ENCODE data around the gene WNT7A.
"Not testable (repeated sequence)": the region's sequence is repeated elsewhere in the genome, so short reads cannot be mapped to it uniquely, and the experiment has no call there.

The WNT7A gene

DNA sequence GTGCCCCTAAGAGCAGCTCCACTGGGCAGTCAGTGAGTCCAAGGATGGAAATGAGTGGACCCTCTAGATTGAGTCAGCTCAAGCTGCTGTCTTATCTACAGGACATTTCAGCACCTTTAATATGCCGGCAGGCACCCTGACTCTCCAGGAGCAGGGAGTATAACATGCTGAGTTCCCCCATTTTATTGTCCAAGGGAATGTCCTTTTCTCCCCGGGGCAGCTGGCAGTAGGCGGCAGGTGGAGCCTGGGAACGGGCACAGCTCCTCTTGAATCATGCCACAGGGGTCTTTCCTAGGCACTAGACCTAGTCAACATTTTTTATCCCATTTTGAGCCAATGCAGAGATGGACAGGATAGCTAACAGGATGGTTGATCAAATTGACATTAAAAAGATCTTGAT lies 14.8 kb downstream of the WNT7A start:
- no peak for DNase-seq

DNA sequence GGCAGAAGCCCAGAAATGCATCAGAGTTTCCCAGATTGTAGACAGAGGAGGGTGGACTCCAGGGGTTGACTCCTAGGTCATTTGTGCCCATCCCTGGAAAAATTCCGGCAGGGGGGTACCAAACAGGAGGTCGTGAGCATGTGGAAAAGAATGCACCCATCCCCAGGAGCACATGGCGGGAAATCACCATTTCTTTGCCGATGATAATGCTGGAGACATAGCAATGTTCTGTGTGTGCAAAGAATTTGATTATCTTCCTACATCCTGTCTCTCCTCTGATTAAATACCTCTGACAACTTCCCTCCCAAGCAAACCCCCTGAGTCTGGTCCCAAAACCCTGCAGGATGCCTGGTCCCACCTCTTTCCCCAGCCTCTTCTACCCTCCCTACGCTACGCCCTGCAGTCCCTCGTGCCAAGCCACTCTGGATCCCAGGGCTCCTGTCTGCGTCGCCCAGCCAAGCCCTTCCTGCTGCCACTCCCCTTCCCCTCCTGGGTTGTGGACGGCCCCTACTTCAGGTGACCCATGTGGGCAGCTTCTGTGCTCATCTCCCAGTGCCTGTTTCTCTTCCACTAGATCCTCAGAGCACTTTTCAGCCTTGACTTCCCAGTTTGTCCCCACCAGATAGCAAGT lies 15.8 kb downstream of the WNT7A start:
- no peak for DNase-seq

DNA sequence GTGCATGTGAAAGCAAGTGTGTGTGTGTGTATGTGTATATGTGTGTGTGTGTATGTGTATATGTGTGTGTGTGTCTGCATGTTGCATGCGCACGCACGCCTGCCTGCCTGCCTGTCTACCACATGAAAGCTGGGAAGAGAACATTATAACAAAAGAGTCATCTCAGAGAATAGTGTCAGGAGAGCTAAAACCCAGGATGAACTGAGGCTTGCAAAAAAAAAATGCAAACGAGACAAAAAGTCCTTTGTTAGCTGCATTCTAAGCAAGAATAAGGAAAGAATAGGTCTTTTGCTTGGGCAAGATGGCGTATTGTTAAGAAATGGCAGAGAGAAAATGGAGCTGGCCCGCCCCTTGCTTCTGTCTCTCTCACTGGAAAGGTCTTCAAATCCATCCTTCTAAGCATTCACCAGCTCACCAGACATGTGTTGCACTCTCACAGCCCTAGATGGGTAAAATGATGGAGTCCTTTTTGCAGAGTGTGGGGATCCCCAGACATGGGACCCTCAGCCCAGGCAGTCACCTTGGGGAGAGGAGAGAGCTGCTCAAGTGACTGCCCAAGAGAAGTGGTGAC lies 16.4 kb downstream of the WNT7A start:
- DNase-seq = no peak

DNA sequence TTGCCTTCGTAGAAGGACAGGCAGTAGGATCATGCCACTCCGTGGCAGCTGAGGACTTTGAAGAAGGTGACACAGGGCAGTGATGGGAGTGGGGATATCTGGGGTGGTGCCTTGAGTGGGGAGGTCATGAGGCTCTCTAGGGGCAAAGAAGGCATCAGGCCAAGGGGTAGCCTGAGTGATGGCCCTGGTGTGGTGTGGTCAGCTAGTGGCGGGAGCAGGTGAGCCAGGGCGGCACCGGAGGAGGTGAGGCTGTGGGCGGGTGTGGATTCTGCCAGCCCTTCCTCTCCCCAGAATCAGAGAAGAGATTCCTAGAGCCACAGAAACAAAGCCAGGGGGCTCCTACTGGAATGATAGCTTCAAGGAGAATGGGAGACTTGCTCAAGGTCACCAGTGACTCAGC lies 18.4 kb downstream of the WNT7A start:
- DNase-seq = no peak

DNA sequence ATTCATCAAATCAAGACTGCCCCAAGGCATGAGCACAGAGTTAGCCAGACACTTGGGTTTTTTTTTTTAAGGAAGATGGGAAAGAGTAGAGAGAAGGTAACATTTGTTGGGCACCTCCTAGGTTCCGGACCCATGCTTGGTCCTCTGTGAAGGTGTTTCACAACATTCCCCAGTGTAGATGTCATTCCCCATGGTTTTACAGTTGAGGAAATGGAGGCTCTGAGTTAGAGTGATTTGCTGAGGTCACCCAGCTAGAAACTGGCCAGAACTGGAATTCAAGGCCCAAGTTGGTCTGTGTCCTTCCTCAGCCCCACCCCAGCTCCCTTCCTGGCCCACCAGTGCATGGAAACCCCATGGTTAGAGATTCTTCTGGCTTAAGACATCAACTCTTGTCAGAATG lies 19.9 kb downstream of the WNT7A start:
- no peak for DNase-seq

DNA sequence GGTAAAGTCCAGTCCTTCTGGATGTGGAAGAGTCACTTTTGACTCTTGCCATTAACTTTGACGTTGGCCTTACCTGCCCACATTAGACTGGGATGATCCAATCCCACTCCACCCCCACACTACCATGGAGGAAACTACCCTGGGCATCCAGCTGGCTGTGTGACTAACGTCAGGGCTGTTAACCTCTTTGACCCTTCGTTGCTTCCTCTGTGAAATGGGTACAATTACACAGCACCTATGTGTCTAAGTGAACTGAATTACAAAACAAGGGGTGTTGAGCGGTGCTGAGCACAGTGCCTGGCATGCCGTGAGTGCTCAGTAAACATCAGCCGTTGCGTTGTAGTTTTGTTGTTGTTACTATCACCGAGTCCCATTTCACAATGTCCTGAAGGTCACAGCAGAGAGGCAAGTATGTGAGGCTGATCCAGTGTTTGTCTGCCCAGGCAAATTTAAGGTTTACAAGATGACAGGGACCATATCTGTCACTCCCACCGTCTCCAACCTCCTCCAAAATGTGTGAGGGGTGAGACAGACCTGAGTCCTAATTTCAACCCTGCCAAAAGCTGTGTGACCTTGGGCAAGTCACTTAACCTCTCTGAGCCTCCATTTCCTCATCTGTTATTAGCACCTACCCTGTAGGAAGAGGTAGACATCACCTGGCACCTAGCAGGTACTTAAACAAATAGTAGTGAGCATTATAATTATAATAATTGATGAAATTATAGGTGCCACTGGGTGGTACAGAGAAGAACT lies 20.9 kb downstream of the WNT7A start:
- DNase-seq = no peak

DNA sequence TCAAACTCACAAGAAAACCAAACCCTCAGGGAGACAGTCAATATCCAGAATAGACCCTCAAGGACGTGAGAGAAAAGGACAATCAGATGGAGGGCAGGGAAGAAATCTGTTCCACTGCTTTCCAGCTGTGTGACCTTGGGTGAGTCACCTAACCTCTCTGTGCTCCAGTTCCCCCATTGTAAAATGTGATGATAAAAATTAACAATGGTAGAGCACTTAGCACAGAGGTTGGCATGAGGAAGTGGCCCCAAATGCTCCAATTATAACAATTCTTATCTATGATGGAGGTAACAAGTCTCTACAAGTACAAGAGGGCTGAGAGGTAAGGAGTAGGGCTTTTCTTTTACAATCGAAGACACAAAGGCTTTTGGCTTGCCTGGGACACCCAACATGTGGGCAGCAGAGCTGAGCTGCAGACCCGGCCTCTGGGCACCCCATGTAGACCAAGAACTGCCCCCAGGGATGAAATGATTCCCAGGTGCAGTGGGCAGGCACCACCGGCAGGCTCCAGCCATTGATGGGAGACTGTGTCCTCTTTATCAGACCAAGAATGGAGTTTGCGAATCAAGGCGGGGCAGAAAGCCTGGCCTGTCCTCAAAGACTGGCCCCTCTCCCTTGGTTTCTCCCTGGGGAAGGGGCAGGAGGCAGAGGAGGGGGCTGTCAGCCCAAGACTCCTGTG lies 22.0 kb downstream of the WNT7A start:
- no peak for DNase-seq

DNA sequence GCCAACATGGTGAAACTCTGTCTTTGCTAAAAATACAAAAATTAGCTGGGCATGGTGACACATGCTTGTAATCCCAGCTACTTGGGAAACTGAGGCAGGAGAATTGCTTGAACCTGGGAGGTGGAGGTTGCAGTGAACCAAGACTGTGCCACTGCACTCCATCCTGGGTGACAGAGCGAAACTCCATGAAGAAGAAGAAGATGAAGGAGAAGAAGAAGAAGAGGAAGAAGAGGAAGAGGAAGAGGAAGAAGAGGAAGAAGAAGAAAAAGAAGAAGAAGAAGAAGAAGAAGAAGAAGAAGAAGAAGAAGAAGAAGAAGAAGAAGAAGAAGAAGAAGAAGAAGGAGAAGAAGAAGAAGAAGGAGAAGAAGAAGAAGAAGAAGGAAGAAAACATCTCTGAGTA lies 23.2 kb downstream of the WNT7A start:
- DNase-seq = not testable (repeated sequence)

DNA sequence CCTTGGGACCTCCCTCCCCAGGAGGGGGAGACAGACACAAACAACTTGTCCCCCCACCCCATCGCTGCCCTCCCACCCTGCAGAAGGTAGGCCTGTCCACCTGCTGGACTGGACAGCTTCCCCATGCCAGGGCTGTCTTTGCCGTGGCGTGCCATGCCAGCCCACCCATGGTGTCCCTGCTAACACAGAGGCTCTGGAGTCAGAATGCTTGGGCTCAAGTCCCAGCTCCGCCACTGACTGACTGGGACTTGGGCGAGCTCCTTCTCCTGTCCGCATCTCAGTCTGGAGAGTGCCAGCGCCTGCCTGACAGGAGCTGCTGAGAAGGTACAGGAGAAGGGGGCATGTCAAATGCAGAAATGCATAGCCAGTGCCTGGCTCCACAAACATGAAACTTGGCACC lies 23.9 kb downstream of the WNT7A start:
- no peak for DNase-seq

DNA sequence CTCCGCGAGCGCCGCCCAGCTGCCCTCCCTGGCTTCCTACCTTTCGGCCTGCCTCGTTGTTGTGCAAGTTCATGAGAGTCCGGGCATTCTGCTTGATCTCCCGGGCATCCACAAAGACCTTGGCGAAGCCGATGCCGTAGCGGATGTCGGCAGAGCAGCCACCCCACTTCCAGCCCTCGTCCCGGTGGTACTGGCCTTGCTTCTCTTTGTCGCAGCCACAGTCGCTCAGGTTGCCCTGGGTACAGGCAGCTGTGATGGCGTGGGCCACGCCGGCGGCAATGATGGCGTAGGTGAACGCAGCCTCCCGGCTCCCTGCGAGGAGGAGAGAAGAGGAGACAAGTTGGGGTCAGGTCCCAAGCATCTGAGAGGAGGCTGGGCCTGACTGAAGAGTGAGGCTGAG lies 25.4 kb downstream of the WNT7A start:
- DNase-seq = no peak

DNA sequence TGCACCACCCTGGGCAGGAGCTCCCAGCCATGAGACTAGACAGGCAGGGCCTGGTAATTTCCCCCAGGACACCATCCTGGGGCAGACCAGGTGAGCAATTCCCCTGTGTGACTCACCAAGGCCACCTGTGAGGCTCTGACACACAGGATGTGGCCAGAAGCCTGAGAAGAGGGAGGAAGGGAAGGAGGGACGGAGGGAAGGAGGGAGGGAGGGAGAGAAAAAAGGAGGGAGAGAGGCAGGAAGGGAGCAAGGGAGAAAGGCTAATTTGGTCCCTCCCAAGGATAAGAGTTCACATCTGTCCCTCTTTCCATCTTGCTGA lies 25.9 kb downstream of the WNT7A start:
- no peak for DNase-seq

DNA sequence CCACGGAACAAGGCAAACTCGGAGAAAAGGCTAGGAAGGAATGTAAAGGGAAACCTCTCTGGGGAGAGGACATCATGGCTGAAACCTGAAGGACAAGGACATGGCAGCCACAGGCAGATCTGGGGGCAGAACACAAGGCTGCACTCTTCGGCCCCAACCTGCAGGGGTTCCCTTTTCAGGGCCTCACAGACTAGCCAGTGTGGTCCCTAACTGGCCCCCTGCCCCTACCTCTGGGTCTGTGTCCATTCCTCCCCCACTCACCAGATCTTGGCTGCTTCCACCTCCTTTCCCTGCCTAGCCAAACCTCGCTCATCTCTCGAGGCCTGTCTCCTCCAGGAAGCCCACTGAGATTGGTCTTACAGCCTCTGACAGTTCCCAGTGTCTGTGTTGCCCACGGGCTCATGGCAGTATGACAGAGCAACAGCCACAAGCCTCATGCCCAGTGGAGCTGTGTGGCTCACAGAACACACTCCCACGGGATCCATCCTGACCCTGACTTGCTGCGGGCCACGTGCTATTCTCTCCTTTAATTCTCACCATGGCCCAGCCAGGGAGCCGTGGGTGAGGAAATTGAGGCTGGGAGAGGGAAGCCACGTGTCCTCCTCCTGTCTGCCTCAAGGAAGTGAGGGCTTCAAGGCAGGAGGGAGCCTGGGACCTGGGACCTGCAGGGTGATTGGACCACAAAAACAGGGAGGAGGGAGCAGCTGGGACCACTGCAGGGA lies 26.5 kb downstream of the WNT7A start:
- DNase-seq = no peak

DNA sequence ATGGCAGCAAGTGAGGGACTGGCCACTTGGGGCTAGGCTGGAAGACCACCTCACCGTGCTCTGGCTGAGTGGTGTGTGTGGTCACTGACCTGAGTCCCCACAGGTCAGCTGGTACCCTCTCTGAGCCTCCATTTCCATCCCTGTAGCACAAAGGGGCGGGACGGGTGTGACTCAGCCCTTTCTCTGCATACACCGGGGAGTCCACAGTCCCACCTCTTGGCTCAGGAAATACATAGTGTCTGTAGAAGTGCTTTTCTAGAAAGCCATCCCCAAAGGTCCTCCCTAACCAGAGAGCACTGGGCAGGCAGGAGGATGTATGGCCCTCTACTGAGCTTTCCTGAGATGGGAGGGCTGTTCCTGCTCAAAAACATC lies 27.2 kb downstream of the WNT7A start:
- DNase-seq = no peak

DNA sequence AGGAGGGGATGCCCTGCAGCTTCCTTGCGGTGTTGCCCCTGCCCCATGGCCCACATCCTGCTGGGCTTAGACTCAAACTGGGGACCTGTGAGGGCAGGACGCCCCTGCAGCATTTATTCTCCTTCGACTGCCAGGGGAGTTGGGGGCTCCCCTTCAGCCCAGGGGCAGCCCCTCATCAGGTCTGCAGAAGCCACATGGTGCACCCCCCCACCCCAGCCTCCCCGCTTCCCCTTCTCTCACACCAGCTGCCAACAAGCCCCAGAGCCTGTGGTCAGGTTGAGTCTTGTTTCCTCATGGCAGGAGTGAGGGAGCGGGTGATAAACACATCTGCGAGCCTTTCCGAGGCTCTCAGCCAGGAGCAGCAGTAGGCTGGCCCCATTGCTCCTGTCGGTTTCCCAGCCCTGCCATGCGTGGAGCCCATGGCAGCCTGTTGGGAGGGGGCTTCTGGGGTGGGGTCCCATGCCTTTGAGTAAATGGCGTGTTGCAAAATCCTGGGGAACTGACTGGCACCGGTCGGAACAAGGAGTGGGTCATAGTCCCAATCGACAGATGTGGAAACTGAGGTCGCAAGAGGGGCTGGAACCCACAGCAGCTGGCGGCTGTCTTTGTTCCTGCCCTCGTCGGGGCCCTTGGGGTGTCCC lies 27.8 kb downstream of the WNT7A start:
- DNase-seq = no peak

DNA sequence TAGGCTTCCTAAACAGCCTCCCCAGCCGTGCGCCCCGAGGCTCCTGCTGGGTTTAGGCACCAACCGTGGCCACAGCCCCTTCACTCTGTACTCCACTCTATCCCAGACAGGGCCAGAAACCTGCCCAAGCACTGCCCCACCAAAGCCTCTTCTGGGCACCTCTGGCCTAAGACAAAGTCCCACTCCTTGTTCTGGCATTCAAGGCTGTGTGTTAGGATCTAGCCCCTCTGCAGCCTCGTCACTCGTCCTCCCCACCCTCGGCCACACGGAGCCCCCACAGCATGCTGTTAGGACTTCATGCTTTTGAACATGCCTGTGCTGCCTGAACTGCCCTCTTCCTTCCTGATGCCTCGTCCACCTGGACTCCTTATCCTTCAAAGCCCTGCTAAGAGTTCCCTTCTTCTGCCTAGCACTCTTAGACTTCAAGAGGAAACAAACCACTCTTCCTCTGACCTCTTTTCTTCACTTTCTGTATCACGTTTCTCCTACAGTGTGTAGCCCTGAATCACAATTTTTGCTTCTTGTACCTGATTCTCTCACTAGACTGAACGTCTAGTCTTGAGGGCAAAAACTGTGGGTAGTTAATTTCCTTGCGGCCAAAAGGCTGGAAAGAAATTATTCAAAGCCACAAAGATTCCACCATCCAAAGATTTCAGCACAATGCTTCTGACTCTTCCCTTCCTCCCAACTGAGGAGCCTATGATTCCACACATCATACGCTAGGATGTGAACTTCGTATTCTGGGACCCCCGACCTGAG lies 28.6 kb downstream of the WNT7A start:
- no peak for DNase-seq

DNA sequence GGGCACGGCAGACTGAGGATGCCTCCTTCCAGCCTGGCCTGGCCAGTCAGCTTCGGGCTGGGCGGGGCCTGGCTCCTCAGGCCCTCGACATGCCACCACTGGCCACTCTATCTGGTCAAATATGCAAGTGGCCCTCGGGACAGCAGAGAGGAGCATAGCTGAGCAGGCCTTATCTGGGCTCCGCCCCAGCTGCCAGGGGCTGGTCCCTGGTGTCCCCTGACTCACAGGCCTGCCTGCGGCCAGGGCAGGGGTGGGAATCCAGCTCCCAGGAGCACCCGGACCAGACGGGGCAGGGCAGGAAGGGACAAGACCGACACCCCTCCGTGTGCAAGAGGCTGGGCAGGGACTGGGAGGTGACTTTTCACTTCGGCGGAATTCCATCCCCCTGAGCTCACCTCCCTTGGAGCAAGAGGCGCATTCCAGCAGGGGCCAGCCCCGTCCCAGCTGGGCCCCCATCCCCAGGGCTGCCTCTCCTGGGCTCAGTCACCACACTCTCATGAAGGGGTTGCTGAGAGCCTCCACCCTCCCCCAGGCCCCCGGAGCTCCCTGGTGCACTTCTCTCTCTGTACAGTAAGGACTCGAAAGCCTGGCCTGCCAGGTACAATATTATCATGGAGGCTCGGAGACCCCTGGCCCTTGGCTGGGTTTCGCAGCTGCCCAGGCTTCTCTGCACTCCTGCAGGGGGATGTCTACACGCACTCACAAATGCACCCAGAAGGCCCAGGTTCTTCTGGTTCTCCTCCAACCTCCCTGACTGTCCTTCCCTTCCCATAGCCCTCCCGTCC lies 29.5 kb downstream of the WNT7A start:
- no peak for DNase-seq

DNA sequence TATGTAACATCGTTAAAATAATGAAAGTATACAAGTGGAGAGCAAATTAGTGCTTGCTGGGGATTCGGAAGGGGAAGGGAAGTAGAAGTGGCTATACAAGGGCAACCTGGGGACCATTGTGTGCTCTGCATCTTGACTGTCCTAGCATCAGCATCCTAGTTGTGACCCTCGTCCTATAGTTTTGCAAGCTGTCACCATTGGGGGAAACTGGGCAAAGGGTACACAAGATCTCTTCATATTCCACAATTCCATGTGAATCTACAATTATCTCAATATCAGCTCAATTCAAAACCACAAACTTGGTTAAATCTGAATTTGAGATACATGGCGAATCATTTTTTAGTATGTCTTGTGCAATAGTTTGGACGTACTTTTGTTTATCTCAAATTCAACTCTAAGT lies 30.9 kb downstream of the WNT7A start:
- no peak for DNase-seq

DNA sequence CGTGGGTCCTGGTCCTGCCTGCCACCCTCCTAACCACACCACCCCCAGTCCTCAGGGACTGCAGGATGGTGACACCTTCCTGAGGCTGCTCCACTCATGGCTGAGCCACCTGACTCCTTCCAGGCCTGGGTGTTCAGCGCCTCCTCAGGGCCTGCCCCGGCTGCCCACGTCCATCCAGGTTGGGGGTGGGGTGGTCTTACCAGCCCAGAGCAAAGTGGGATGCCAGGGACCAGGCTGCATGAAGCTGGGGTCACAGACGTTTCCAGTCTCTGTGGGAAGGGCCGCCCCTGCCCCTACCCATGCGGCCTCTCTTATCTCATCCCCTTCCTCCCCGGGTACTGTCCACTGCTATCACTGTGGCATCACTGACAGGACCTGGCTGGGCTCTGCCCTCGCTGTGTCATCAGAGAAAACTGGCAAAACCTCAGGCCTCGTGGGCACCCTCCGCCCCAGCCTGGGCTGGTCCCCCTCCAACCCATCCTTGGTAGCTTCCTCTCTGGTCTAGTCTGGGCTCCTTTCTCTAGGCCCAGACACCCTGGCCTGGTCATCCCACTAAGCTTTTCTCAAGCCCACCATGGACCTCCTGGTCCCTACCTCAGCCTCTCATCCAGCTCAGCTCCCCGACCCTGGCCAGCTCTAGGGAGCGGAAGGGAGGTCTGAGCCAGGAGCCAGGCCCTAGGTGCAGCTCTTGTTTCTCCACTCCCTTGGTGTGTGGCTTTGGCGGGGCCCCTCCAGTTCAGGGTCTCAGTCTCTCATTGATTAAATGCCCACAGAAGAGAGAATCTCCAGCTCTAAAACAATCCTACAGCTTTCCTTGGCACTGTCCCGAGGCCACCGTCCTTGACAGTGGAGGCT lies 32.9 kb downstream of the WNT7A start:
- DNase-seq = no peak

DNA sequence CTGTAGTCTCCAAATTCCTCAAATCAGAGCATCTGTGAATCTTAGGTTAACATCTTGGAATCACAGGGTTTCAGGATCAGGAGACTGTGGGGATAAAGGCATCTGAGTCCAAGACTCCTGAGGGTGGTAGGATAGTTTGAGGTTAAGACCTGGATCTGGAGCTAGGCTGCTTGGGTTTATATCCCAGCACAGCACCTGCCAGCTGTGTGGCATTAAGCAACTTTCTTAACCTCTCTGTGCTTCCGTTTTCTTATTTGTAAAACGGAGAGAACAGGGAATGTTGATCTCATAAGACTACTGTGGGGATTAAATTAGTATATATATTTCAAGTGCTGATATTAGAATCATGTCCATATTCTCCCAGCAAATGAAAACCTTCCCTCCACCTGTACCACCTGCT lies 33.6 kb downstream of the WNT7A start:
- DNase-seq = no peak

DNA sequence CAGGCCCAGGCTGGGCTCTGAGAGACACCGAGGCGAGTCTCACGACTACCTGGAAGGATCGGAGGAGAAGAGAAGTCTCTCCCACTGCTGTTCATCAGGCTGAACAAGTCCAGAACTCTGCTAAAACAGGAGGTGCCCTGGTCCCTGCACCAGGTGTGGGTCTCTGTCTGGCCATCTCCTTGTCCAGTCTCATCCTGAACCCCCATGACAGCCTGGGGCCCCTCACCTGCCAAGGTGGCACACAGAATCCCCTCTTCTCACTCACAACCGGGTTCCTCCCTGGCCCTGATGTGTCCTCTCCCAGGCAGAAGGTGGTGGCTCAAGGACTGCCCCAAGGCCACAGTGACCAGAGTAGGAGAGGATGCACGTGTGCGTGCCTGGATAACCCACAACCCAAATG lies 34.1 kb downstream of the WNT7A start:
- DNase-seq = no peak
